EL (cell line): Measurements from ENCODE around the gene S100A16.

Experiments used
- DNase-seq: peaks from one replicate; pipeline ENCODE4 v3.0.0-alpha.2; 2016

The S100A16 gene

DNA sequence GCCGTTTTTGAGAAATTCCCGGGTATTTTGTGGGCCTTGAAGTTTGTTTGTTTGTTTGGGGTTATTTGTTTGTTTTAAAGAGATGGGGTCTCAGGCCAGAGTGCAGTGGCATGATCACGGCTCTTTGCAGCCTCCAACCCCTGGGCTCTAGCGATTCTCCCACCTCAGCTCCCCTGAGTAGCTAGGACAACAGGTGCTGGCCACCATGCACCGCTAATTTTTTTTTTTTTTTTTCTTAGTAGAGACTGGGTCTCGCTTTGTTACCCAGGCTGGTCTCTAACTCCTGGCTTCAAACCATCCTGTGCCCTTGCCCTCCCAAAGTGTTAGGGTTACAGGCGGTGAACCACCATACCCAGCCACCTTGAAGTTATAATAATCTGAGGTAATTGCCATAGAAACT is 22.9 kb upstream of the S100A16 start:
- no peak for DNase-seq

DNA sequence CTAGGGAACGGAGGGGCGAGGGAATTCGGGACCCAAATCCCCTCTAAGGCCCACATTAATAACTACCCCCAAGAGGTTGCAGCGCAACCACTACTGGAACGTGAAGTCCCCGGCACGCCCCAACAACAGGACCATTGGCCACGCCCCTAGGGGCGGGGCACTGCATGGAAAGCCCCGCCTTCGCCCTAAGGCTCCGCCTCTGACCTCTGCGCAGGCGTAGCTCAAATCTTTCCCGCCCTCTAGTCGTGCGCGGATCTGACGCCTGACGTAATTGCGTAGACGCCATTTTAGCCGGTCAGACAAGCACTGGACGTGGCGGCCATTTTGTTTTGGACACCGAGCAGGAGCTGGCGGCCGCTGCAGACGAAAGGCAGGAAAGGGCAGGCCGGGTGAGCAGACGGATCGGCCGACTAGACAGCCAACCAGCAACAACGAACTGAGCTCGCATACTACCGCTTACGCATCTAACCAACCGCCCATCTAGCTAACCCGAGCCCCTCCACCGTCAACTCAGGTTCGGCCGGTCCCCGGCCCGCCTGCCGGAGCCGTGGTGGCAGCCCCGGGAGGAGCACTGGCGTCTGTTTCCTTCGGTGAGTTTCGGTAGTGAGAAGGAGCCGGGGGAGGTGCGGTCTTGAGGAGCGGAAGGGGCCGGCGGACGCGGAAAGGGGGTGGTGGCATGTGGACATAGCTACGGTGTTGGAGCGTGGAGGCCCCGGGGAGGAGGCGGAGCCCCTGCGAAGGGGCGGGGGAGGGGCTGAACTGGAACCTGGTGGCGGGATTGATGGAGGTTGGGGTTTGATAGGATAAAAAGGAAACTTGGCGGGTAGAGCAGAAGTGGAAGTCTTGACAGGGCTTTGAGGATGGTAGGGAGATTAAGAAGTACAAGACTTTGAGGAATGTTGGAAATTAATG is 21.1 kb upstream of the S100A16 start, which contains the start of gene CHTOP:
TSS of gene CHTOP (plus strand) at position 313 of the 912 bp plus-strand sequence. CDS start 2,523 bp downstream, outside the sequence.
- DNase-seq = peak; percentile 98

DNA sequence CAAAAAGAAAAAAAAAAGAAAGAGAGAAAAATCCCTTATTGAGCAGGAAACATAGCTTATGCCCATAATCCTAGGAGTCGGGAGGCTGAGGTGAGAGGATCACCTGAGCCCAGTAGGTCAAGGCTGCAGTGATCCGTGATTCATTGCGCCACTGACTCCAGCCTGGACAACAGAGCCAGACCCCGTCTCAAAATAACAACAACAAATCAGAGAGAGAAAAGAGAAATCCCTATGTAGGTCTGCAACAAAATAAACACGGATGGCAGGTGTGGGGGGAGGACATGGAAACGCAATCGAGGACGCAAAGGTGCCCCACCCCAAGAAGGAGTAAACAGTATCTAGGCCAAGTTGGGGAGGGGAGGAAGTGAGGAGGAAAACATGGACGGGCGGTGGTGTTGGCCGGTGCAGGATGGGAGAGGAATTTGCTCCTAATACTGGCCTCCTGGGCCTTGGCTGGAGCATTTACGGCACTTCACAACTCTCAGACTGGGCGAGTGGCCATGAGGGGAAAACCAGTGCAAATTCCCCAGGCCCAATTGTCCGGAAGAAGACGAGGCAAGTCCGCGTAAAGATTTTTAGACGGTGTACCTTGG is 20.3 kb upstream of the S100A16 start:
- DNase-seq = no peak

DNA sequence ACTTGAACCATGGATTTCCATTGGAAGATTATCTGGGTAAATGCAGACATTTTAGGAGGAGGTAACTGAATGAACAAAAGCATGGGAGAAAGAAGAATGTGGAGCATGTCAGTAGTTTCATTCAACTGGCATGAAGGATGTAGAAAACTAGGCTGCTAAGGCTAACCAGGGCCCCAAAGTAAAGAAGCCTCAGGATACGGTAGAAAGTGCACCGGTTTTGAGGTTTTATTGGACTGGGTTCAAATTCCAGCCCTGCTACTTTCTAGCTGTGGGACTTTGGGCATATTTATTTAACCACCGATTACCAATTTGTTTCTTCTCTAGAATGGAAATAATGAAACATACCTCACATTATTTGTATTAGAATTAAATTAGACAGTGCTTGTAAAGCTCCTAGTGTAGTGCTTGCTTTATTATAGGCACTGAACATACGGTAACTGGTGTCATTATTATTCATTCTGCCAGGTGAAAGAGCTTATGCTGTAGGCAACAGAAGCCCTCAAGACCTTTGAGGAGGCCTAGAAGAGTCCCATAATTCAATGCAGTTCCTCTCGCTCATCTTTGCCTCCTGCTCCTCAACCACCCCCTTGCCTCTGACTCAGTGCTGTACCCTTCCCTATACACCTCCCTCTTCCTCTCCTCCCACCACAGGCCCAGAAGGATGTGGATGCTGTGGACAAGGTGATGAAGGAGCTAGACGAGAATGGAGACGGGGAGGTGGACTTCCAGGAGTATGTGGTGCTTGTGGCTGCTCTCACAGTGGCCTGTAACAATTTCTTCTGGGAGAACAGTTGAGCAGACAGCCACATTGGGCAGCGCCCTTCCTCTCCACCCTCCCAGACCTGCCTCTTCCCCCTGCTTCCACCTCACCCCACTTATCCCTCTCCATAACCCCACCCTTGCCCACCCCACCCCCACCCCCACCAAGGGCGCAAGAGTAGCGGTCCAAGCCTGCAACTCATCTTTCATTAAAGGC is 18.4 kb upstream of the S100A16 start:
- DNase-seq = no peak

DNA sequence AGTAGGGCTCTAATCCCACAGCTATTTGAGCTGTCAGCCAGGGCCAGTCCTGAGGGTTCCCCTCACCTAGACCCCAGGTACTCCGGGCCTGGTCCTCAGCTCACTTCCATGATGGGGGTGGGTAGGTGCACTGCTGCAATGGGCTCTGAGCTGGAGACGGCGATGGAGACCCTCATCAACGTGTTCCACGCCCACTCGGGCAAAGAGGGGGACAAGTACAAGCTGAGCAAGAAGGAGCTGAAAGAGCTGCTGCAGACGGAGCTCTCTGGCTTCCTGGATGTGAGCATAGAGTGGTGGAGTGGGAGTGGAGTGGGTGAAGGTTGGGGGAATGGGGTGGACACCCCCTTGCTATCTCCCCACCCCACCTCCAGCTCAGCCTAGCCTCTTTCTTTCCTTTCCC is 17.4 kb upstream of the S100A16 start:
- DNase-seq = no peak

DNA sequence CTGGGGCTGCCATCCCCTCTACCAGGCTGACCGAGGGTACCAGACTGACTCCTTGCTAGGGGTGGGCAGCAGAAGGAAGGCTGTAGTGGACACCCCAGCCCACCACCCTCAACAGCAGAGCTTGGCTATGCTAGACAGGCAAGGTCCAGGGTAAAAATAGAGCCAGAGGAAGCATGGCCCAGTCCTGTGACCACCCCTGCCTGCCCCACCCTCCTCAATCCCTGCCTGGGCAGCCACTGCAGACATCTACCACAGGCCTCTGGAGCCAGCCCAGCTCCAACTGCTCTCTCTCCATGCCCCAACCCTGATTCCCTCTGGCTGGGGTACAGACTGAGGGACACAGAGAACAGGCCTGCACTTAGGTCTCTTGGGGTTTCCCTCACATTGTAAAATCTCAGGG is 17.0 kb upstream of the S100A16 start:
- DNase-seq = no peak

DNA sequence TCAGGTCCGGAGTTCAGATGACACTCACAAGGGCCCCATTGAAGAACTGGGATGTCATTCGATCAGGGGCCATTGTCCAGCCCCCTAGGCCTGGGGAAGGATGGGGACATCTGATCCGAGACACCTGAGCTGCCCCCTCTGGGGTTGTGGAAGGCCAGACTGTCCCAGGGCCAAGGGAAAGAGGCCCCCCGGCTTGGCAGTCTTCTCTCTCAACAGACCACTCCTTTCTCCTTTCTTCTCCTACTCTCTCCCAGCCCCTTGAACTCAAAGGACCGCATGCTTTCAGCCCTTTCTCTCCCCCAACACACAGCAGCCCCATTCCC is 16.4 kb upstream of the S100A16 start:
- DNase-seq = no peak

DNA sequence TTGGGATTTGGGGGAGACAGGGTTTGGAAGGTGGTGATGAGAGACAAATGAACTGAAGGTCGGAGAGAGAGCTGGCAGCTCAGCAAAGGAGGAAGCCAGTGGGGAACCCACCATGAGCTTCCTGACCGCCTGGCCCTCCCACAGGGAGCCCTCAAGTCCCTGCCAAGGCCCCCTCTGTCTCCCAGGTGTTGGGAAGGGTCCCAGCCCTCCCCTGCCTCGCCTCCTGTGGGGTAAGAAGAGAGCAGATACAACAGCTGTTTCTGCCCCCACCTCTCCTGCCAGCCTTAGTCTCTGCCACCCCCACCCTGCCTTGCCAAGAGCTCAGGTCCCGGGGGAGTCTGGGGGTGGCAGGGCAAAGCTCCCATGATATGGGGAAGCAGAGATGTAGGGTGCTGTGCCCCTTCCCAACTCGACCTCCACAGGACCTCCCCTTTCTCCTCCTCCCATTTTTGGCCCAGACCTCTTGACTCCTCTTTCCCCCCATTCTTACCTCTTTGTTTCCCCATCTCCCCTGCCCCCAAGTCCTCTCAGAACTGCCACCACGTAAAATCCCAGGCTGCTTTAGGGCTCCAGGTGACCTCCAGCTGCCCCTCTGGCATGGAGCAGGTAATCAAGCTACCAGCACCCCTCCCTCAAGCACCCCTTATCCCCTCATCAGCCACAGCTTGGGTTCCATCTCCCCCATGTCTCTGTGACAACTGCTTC is 15.9 kb upstream of the S100A16 start:
- DNase-seq = no peak

DNA sequence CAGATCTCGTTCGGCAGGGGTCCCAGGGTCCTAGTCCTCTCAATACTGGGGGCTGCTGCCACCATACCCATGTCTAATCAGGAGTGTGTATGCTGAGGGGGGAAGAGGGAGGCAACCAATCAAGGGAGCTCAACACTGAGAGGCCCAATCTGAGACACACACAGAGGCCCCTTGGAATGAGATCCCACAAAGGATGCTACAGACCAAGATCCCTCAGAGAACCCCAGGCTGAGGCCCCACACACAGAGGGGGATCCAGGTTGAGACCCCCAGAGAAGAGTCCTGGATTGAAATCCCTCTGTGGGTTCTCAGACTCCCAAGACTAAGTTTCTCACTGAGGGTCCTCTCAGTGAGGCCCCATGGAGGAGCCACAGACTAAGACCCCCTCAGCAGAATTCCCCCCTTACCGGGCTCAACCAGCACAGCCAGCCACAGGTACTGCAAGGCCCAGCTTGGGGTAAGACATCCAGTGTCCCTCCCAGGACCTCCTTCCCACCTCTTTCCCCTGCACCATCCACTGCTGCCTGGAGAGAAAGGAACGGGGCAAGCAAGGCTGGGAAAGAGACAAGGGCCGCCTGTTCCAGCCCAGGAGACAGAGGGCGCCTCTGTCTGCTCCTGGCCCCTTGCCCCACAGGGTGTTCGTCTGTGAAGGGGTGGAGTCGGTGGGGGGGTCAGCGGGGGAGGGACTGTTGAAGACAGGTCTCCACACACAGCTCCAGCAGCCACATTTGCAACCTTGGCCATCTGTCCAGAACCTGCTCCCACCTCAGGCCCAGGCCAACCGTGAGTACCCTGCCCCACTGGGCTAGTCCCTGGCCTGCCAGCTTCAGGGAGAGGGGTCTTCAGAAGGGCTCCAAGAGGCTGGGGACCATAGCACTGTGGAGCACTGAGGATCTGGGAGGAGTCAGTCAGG is 15.0 kb upstream of the S100A16 start, which contains the start of gene S100A1:
TSS of gene S100A1 (plus strand) at position 720 of the 912 bp plus-strand sequence. CDS start 2,088 bp downstream, outside the sequence.
- DNase-seq = no peak

DNA sequence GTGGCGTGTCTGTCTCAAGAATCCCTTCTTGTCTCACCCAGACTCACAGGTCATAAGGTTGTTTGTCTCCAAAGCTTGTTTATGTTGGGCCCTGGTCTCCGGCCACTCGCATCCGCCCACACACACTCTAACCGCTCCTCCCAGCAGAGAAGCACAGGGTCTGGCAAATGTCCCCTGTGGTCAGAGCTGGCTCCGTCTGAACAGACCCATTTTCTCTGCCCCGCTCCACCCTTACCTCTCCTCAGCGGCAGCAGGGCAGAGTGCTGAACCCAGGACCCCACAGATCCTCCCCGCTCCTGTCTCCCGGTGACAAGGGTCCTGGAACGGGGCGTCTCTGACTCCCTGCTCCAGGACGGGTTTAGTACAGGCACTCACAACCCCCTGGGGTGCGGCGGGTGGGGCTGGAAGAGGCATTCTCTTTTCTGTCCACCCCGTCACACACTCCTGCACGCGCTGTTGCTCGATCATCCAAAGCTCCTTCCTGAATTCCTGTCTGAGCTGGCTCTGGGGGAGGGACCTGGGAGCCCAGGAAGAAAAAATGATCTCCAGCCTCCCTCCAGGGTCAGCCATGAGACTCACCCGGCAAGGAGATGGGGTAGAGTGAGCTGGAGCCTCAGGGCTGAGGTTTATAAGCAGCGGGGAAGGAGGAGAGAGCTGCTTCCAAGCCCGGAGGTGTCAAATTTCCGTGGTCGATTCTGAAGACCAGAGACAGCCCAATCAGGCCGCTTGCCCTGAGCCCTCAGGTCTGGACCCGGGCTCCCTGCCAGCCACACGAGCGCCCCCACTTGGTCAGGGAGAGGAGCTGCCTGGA is 14.2 kb upstream of the S100A16 start, which contains the start of gene S100A13:
TSS of gene S100A13 (minus strand) at position 602 of the 811 bp plus-strand sequence. CDS start 1,033 bp downstream, outside the sequence.
- peak; percentile 96 for DNase-seq

DNA sequence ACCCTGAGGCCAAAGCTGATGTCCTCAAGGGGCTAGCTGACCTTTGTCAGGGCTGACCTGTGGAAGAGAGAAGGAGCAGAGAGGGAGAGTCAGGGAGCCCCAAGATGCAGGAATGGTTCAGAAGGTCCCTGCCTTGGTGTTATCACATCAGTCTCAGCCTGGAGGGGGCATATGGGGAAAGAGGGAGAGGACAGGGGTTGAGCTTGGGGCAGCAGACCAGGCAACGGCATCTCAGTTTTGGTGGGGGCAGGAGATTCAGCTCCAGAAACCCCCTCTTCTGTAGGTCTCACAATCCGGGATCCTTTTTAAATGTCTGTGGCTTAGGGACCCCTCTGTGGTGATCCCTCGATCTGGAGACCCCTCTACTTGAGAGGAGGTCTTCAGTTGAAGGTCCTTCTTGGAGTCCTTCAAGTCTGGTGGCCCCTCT is 13.6 kb upstream of the S100A16 start:
- DNase-seq = no peak

DNA sequence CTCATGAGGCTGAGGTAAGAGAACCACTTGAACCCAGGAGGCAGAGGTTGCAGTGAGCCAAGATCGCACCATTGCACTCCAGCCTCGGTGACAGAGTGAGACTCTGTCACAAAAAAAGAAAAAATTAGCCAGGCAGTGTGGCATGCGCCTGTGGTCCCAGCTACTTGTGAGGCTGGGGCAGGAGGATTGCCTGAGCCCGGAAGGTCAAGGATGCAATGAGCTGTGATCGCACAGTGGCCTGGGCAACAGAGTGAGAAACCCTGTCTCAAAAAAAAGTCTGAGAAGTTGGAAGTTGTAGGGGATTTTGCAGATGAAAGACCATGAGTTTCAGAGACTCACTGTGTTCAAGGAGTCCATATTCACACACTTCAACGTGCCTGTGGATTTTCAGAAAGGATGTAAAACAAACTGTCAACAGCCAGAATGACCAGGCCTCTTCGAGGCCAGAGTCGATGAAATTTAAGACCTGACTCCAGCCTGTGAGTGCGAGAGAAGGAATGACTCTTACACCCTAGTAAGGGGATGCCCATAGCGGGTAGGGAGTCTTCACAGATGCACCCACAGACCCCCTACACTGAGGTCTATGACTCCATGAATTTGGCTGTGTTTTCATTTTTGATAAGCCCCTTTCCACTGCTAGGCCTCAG is 12.2 kb upstream of the S100A16 start:
- DNase-seq = no peak

DNA sequence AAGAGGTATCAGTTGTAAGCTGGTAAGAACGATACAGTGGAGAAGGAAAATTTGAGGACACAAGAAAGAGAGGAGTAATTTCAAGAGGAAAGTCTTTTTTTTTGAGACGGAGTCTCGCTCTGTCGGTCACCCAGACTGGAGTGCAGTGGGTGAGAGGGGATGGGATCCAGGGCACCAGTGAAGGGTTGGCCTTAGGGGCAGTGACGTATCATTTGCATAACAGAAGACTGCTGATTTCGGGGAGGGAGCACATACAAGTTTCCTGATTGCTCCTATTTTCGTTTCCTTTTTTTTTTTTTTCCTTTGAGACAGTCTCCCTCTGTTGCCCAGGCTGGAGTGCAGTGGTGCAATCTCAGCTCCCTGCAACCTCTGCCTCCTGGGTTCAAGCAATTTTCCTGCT is 10.2 kb upstream of the S100A16 start:
- no peak for DNase-seq

DNA sequence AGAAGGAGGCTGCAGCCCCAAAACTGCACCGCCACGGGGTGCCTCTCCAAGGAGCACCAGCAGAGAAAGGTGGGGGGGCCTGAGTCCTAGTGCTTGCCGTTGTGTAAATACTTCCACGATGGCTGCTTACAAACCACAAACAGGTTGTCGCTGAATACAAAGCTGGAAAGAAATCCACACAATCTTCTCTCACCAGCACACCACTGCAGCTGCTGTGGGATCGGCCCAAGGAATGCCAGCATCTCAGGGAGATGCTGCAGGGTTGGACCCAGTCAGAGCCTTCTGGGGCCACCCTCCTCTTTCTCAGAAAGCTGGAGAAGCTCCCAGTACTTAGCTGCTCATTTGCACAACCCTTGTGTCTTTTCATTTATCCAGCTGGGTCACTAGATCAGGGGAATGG is 6.2 kb upstream of the S100A16 start:
- DNase-seq = no peak

DNA sequence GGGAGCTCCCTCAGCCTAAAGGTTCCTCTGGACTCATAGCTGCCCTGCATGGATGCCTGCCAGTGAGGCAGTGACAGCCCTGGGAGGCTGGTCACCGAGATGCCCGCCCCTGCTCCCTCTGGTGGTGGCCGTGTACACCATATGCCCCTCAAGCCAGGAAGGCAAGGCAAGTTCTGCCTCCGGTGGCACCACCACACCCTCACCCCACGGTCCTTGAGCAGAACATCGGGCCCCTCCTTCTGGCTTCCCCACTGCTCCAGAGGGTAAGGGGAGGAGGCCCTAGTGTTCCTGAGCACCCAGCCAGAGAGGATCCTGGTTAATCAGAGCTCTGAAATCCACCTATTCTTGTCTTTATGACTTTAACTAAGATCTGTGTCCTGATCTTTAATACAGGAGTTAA is 4.7 kb upstream of the S100A16 start:
- DNase-seq = peak; percentile 85

DNA sequence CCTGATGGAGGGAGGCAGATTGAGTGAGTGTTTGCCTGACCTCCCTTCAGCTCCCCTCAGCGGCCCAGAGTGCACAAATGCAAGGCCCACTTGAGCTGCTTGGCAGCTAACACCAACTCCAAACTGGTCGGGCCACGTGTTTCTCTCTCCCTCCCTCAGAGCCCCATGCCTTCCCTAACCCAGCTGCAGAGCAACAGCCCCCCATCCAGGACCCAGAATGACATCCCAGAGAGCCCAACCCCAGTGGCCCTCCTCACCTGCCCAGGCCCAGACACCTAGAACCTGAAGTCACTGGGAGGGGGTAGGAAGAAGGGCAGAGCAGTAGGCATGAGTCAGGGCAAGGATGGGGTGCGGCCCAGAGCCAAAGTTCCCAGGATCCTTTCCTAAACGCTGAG is 4.0 kb upstream of the S100A16 start:
- DNase-seq = no peak

DNA sequence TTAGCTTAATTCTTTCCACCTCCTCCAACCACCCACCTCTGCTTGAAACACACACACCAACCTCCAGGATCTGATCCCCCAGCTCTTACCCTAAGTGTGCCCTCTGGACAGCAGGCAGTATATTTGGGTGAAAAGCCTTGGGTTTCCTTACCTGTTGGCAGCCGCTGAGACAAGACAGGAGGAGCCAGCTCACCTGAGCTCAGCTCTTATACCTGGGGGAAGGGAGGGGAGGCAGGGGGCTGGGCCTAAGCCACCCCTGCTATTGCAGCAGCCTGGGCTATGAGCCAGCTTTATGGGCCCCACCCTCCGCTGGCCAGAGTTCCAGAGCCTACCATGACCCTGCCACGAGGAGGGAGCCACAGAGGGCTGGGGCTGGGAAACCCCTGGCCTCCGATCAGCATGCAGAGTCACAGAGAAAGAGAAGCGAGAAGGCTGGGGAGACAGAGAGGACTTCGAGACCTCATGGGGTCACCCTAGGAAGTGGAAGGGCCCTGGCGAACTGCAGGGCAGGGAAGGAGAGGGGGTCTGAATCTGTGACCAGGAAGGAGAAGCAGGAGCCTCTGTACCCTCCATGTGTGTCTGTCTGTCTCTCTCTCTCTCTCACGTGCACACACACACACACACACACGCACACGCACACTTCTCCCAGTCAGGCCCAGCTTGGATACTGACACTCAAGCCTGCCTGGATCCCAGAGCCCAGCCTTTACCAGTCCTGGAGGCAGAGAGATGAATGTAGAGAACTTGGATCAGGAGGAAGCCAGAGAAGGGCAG is 3.4 kb upstream of the S100A16 start, which contains the start of gene S100A14:
TSS of gene S100A14 (minus strand) at position 182 of the 773 bp plus-strand sequence. CDS start 467 bp downstream, outside the sequence.
- DNase-seq = no peak

DNA sequence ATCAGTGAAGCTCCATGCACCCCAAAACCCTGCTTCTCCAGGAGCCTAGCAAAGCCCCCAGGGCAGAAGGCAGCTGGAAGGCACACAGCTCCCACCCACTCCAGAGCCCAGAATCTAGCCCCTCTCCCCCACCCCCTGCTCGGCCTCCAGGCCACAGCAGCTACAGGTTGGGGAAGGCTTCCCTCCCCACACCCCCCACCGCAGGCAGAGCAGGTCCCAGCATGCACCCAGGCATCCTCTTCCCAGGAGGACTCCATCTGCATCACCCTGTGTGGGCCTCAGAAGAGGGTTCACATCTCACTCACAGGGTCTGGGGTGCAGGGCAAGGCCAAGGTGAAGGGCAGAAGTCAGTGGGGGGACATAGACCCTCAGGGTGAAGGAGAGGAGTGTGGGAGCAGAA is 2.5 kb upstream of the S100A16 start:
- no peak for DNase-seq

DNA sequence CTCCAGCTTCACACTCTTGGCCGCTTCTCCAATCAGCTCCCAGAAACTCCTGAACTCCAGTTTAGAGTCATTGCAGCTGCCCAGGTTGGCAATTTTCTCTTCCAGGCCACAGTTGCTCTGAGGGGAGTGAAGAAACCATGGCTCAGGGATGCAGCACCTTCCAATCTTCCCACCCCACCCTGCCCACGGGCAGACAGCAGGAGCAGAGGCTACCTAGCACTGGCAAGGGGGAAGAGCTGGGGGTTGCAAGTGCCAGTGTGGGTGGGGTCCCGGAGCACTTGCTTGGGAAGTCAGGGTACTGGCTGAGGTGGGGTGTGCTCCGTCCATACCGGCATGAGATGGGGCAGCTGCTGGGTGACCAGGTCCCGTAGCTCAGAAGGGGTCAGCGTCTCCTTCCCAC is 2.0 kb upstream of the S100A16 start:
- DNase-seq = no peak
